ENCODE data around the gene RPAP3. TPM values are rescaled to one million over a fixed set of nuclear protein-coding genes. Genes with fewer than 3 reads are reported as not detected.

The RPAP3 gene
- 11.3 TPM for total RNA-seq

GRCh38 chr12:47705566-47706425, at the start of gene RPAP3:
RPAP3 (minus strand) TSS chr12:47706030; CDS start chr12:47702840, 3,190 bp downstream.

GRCh38 chr12:47725091-47725772, 19.4 kb upstream of the RPAP3 start, which contains the start of gene ENDOU:
ENDOU (minus strand) TSS chr12:47725490; CDS start chr12:47725413, 77 bp downstream.

Other genes starting within 250 kb of the RPAP3 start
- gene ENDOU, start 19.5 kb upstream of the RPAP3 start, total RNA-seq, result not detected
- 46.5 TPM for gene RAPGEF3, start 52.9 kb upstream of the RPAP3 start, total RNA-seq
- gene SLC48A1, start 67.2 kb upstream of the RPAP3 start, total RNA-seq, result 30.6 TPM
- gene HDAC7, start 113.9 kb upstream of the RPAP3 start, total RNA-seq, result 78.6 TPM
- gene VDR, start 199.0 kb upstream of the RPAP3 start, total RNA-seq, result 2.7 TPM